Medulla oblongata (tissue), 1 donor: ENCODE measurements around the gene CCDC116.

Experiments
- DNase-seq: peaks from one replicate; pipeline ENCODE4 v3.0.0-alpha.2; 2015; ENCODE audit errors: extremely low spot score

The CCDC116 gene

DNA sequence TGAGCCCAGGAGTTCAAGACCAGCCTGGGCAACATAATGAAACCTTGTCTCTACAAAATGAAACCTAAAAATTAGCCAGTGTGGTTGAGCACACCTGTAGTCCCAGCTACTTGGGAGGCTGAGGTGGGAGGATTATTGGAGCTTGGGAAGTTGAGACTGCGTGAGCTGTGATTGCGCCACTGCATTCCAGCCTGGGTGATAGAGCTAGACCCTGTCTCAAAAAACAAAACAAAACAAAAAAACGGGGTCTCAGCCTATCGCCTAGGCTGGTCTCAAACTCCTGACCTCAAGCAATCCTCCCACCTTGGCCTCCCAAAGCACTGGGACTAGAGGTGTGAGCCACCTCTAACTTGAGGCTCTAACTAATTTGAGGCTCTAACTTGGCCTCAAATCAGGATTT lies 46.8 kb downstream of the CCDC116 start:
- no peak for DNase-seq

DNA sequence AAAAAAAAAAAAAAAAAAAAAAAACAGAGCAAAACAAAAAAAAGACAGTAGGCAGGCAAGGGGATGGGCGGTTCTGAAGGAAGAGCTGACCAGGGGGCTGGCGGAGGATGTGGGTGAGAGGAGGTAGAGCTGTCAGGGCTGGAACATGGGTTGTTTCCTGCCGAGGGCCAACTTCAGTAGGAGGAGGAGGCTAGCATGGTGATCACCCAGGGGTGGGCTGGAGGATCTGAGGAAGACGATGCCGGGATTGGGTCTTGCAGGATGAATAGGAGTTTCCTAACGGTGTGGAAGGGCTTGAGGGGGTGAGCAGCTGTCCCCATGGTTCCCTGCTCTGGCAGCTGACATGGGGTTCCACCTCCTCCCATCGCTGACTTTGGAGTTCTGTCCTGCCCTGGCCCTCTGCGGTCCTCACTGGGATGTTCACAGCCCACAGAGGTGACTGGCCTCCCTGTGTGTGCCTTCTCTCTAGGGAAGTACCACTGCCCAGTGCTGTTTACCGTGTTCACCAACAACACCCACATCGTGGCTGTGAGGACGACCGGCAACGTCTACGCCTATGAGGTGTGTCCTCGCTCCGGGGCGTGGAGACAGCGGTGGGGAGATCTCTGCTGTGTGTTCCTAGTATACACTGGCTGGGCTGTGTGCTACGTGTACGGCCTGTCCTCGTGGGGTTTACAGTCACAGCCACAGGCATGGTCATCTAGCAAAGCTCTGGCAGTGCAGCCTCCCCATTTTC lies 48.4 kb downstream of the CCDC116 start:
- DNase-seq = no peak

- no peak for DNase-seq
These were observed 49.2 kb downstream of the CCDC116 start for GRCh38 chr22:21681566-21682370.

- DNase-seq = no peak
These were observed 50.0 kb downstream of the CCDC116 start for GRCh38 chr22:21682385-21683175.

DNA sequence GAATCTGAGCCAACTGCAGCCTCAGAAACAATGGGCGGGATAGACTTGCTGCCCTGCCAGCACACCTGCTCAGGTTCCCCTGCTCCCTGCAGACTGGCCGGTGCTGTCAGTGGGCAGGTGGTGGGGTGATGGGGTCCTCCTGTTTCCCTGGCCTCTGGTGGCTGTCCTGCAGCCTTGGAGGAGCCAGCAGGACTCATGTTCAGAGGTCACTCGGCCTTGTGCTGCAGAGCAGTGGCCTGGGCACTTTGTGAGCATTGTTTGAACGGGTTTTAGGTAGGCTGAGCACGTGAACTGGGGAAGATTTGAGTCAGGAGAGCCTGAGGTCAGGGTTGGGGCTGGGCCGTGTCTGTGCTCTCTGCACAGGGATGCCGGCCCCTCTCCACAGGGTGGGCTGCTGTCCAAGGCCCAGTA lies 50.8 kb downstream of the CCDC116 start:
- no peak for DNase-seq

GRCh38 chr22:21684492-21685163 lies 52.1 kb downstream of the CCDC116 start:
- no peak for DNase-seq

DNA sequence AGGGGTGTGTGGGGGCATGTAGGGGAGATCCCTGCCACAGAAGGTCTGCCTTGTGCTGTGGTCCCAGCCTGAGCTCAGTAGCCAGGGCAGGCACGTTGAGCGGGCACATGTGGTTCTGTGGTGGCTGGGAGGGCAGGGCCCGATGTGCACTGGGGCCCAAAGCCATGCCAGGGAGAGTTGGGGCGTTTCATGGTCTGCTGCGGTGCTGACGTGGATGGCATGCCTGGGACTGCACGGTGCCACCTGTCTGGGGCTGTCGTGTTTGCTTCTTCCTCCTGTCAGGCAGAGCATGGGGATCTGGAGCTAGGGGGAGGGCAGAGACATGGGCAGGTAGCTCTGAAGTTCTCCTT lies 52.6 kb downstream of the CCDC116 start:
- no peak for DNase-seq

GRCh38 chr22:21686193-21686608 lies 53.6 kb downstream of the CCDC116 start:
- no peak for DNase-seq
